ENCODE measurements around the gene PYCR2.
"Not testable (repeated sequence)": the region's sequence is repeated elsewhere in the genome, so short reads cannot be mapped to it uniquely, and the experiment has no call there.

Gene PYCR2

DNA sequence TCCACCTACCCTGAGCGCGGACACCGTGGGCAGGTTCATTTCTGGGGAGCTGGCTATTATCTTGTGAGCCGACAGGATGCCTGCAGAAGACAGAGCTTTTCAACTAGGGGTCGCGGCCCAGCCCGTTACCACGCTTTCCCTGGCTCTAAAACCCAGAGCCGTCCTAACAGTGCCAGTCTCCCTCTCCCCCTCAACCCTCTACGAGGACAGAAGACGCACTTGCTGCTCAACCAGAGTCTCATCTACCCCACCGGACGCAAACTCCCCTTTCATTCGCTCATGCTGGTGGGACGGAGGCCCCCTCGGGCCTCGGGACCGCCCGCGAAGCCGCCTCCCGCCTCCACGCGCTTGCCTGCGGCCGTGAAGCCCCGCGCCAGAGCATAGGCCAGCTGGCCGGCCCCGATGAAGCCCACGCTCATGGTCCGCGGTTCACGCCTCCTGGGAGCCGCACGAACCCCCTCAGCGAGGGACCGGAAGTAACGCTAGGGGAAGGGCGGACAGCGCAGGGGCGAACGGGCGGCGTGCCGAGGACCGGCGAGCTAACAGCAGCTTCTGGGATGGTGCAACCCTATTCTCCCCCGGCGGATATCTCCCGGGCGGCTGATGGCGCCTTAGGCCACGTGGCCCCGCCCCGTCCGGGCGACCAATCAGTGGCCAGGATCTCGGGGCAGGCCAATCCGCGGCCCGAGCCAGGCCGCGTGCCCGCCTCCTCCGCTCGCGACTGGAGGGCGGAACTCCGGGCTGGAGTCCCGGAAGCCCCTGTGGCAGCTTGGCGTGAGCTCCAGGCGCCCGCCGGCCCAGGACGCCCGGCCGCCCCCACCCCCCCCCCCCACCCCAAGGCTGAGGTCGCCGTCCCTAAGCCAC lies at the start of gene PYCR2:
Gene PYCR2 (minus strand): TSS at position 559 of the 864 bp plus-strand sequence. CDS start 140 bp downstream, at position 419.
- peak; percentile 98 to 99 for DNase-seq

DNA sequence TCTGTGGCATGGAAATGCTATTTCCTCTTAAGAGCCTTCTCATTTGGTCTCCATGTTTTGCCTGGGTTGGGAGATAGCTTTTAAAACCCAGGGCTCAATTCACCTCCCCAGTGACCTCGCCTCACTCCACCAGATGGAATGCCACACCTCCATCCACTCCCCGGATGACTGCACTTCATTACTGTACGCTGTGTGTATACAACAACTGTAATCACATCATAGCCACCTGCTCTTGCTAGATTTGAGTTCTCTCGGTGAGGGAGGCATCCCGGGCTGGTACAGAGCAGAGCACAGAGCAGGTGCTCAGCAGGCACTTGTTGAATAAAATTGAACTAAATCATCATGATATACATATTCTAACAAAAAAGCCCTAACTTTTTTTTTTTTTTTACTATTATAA lies 49.1 kb upstream of the PYCR2 start:
- DNase-seq = peak; percentile 73 to 89

DNA sequence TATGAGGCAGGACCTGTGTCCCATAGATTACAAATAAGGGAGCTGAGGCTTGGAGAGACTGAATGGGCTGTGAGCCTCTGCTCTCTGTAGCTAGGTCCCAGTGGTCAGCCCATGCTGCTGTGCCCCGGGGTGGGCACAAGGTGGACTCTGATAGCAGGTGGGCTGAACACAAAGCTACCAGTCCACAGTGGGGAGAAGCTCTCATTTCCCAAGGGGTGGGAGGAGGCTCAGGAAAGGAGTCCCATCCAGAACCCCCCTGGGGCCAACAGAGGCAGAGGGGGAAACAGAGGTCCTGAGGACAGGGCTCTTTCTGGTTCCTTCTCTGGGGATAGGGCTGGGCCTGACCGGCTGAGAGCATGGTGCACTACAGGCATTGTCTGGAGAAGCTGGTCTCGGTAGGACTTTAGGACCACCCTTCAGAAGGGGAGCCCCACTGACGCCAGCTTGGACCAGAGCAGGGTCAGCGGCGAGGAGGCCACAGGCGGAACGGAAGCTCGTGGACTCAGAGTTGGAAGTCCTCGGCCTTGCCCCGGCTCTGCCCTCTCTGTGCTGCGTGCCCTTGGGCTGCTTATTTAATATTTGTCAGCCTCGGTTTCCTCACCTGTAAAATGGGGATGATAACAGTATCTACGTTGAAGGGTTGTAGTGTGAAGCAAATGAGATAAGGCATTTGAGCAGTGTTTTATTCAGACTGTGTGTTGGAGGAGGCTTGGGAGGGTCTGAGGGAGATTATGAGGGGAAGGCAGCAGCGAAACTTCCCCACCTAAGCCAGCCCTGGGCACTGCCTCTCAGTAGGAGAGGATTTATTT lies 48.5 kb upstream of the PYCR2 start:
- no peak for DNase-seq

DNA sequence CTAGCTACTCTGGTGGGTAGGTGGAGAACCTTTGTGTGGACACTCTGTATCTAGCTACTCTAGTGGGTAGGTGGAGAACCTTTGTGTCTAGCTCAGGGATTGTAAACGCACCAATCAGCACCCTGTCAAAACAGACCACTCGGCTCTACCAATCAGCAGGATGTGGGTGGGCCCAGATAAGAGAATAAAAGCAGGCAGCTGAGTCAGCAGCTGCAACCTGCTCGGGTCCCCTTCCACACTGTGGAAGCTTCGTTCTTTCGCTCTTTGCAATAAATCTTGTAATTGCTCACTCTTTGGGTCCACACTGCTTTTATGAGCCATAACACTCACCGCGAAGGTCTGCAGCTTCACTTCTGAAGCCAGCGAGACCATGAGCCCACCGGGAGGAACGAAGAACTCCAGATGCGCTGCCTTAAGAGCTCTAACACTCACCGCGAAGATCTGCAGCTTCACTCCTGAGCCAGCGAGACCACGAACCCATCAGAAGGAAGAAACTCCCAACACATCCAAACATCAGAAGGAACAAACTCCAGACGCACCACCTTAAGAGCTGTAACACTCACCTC lies 46.6 kb upstream of the PYCR2 start:
- DNase-seq = not testable (repeated sequence)

DNA sequence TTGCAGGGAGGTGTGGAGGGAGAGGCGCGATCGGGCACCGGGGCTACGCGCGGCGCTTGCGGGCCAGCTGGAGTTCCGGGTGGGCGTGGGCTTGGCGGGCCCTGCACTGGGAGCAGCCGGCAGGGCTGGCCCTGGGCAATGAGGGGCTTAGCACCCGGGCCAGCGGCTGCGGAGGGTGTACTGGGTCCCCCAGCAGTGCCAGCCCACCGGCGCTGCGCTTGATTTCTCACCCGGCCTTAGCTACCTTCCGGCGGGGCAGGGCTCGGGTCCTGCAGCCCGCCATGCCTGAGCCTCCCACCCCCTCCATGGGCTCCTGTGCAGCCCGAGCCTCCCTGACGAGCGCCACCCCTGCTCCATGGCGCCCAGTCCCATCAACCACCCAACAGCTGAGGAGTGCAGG lies 45.7 kb upstream of the PYCR2 start:
- DNase-seq = not testable (repeated sequence)

DNA sequence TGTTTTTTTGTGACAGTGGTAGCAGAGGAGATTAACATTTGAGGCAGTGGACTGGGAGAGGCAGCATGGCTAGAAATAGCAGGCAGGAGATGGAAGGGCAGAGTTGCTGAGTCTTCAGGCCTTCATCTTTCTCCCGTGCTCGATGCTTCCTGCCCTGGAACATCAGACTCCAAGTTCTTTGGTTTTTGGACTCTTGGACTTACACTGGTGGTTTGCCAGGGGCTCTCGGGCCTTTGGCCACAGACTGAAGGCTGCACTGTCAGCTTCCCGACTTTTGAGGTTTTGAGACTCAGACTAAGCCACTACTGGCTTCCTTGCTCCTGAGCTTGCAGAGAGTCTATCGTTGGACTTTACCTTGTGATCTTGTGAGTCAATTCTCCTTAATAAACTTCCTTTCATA lies 41.2 kb upstream of the PYCR2 start:
- no peak for DNase-seq

DNA sequence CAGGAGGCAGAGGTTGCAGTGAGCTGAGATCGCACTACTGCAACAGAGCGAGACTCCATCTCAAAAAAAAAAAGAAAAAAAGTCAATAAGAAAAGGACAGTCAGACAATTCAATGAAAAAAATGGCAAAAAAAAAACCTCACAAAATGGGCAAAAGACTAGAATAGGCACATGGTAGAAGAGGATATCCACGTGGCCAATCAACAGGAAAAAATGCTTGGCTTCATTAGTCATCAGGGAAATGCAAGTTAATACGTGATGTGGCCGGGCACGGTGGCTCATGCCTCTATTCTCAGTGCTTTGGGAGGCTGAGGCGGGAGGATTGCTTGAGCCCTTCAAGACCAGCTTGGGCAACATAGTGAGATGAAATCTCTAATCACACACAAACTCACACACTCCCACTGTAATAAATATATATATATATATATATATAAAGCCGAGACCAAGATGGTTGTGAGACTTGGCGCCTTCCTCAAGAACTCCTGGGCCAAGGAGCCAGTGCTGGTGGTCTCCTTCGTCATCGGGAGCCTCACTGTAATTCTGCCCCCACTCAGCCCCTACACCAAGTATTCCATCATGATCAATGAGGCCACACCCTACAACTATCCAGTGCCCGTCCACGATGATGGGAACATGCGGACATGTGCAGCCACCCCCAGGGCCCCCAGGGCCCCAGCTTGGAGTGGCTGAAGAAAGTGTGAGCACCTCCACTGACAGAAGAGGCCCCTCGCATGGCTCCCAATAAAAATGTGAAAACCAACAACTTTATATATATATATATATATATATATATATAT lies 39.9 kb upstream of the PYCR2 start:
- DNase-seq = no peak

DNA sequence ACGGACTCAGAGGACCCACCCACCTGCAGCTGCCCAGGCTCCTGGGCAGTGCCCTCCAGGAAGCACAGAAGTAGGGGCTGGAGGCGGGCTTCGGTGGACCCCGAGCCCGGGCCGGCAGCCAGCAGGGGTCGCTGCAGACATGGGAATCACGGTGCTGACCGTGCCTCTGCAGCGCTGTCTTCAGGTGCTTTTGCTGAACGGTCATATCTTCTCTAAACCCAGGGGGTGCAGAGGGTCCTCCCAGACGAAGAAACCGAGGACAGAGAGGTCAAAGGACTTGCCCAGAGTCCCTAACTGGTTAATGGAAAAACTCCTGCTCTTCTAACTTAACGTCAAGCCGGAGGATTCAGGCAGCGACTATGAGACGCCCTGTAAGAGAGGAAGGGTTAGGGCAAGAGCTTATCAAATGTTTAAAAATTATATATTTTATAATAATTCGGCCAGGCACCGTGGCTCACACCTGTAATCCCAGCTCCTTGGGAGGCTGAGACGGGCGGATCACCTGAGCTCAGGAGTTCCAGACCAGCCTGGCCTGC lies 38.5 kb upstream of the PYCR2 start:
- no peak for DNase-seq

DNA sequence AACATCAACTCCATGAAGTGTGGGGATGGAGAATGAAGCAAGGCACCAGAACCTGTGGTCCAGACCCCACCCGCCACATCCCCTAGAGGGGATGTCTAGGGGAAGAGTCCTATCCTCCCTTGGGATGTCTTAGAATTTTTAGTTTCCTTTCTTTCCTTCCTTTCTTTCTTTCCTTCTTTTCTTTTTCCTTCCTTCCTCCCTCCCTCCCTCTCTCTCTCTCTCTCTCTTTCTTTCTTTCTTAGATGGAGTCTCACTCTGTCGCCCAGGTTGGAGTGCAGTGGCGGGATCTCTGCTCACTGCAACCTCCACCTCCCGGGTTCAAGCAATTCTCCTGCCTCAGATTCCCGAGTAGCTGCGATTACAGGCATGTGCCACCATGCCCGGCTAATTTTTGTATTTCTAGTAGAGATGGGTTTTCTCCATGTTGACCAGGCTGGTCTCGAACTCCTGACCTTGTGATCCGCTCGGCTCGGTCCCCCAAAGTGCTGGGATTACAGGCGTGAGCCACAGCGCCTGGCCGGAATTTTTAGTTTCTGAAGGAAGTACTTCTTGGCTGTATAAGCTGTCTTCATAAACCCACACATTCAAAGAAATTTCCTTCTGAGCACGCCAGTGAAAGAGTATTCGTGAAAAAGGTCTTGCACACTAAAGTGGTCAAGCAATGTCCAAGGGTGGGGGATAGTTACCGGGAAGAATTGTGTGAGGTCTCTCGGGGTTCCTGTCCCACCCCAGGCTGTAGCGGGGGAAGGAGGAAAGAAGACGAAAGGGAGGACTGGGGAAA lies 37.8 kb upstream of the PYCR2 start:
- DNase-seq = no peak

DNA sequence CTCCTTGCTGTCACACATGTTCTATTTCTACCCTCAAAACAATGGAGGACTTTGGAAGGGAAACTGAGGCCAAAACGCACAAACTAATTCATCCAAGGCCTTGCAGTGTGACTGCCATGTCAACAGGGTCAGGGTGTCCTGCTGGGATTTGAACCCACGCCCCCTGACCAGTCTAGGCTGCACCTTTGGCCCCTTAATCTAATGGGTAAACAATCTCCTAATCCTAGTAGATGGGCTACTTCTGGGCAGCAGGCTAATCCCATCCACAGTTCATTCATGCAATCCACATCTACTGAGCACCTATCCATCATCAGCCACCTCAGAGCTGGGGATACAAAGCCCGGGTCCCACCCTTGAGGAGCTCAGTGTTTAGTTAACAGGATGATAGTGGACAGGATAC lies 34.0 kb upstream of the PYCR2 start:
- DNase-seq = no peak

DNA sequence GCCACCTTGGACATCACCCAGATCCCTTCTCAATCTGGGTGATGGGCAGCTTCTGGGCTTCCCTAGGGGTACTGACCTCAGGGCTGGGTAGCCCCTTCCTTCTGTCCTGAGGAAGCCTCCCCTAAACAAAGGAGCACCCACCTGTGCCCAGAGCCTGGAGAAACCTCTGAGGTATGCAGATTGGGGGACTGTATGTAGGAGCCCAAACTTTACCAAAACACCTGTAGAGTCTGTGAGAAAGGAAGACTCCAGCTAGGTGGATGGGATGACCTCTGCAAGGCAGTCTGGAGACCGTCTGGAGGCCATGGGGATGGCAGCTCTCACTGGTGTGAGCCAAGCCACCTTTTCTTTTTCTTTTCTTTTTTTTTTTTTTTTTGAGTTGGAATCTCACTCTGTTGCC lies 30.7 kb upstream of the PYCR2 start:
- no peak for DNase-seq

DNA sequence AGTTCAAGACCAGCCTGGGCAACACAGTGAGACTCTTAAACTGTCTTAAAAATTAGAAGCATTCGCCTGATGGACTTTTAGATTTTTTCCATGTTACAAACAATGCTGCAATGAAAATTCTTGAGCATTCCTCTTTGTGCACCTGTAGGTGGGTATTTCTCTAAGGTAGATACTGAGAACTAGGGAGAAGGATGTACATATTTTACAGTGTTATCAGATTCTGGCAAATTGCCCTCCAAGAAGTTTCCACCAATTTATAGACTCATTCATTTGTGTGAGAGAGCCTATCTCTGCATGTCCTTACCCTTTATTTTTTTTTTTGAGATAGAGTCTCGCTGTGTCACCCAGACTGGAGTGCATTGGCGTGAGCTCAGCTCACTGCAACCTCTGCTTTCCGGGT lies 29.3 kb upstream of the PYCR2 start:
- no peak for DNase-seq

DNA sequence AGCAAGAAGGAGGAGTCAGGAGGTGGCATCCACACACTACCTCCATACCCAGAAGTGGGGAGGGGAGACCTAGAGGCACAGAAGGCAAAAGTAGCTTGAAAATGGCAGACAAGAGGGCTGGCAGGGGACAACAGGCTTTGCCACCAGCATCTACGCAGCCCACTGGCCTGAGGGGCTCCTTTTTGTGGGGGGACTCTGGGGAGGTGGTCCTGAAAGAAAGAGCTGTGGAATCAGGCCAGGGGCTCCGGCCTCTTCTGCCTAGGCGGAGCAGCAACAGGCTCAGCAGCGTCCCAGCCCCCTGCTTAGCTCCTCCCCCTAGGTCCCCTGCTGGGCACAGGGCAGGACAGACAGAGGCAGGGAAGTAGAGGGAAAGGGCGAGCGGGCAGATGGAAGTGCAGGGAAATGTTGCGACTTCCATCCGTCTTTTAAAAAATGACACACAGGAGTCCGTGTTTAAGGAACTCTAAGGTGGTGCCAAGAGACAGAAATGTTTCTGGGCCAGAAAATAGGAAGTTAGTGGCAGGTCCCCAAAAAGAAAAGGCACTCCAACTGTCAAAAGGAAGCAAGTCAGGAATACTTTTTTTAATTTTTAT lies 27.0 kb upstream of the PYCR2 start:
- no peak for DNase-seq

DNA sequence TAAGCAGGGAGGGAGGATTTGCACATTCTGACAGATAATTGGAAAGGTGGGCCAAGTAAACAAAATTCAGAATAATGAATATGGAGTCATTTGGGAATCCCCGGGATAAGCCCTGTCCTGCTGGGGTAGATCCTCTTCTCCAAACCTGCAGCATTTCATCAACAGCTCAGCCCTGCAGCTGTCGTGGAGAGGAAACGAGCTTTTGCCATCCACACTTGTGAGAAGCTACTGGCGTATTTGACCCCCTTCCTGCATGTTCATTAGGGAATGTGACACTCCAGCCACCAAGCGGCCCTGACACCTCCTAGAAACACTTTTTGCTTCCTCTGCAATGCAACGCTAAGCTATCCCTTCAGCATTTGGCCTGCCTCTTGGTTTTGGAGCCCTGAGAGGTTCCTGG lies 25.0 kb upstream of the PYCR2 start:
- no peak for DNase-seq

DNA sequence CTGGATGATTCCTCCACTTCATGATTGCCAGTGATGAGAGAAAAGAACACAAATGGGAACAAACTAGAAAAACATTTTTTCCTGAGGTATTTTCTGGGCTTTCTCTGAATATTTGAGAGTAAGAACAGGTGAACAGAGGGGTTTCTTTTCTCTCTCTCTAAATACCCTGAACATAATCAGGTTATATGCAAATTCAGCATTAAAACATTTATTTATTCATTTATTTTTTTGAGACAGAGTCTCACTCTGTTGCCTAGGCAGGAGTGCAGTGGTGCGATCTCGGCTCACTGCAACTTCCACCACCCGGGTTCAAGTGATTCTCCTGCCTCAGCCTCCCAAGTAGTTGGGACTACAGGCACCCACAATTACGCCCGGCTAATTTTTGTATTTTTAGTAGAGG lies 22.8 kb upstream of the PYCR2 start:
- no peak for DNase-seq

DNA sequence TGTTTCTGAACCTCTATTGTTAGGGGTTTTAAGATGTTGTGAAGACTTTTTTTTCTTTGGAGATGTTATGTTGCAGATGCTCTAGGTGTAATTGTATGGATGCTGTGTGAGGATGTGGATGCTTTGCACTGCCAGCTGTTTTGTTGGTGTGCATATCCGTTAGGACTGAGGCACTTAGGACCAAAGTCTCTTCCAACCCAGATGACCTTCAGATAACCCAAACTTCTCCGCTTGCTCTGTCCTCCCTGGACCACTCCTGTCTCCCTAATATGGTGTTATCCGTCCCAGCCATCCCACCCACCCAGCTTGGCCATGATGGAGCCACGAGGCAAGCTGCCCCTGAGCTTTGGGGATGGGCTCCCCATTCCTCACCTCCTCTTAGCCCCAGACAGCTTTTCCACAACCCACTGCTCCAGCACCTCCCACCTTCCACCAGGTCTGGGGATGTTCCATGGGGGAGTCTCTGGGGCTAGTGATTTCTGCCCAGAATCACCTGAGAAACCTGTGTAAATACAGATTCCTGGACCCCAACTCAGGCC lies 22.1 kb upstream of the PYCR2 start:
- no peak for DNase-seq

DNA sequence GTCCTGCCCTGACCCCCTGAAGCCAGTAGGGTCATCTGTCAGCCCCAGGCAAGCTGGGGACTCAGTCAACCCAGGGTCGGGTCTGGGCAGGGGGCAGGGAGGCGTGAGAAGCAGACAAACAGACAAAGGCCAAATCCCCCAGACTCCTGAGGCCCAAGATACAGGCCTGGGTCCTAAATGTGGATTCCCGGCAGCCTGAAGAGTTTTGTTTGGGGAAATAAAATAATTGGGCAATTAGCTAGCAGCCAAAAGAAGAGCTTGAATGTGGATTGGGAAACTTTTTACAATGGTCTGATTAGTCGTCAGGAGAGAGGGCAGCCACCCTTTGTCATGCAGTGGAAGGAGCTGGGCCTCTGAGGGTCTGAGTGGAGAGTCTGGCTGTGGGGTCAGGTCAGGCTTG lies 21.5 kb upstream of the PYCR2 start:
- DNase-seq = no peak

DNA sequence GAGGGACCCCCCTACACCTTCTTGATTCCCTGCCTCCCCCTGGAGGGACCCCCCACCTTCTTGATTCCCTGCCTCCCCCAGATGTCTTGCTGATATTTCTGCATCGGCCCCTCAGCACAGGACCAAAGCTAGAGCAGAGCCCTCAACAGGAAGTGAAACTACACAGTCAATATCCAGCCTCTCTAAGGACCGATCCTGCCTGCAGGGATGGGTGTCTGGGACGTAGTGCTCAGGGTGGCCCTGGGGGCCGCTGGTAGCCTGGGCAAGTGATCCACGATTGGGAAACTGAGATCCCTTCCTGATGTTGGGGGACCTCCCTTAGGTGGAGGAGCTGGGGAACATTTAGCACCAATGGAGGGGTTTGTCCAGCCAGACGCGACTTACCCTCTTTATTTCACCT lies 20.9 kb upstream of the PYCR2 start:
- no peak for DNase-seq

DNA sequence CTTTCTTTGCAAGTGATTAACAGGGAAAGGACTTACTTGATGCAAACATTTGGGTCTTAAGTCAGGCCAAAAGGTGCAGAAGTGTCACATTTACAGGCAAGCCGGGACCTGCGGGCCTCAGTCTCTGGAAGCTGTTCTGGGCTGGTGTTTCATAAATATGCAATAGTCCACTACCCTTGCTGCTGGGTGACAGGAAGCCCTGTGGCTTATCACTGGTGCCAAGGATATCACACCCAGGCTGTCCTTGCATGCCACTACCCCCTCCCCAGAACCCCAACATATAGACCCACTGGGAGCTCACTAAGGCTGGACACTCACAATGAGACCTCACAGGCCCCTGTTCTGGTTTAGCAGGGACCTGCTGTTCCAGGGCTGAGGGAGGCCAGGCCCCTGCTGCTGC lies 20.3 kb upstream of the PYCR2 start:
- no peak for DNase-seq

DNA sequence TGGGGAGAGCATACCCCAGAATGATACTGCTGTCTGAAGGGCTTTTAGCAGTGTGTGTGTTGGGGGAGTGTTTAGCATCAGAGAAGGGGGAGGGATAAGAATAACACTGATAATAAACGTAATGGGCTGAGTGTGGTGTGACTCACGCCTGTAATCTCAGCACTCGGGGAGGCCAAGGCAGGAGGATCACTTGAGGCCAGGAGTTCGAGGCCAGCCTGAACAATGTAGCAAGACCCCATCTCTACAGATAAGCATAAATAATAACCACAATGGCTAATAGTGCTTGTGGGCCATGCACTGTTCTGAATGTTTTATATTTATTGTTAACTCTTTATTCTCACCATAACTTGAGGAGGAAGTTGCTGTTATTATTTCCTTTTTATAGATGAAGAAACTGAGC lies 19.5 kb upstream of the PYCR2 start:
- no peak for DNase-seq

DNA sequence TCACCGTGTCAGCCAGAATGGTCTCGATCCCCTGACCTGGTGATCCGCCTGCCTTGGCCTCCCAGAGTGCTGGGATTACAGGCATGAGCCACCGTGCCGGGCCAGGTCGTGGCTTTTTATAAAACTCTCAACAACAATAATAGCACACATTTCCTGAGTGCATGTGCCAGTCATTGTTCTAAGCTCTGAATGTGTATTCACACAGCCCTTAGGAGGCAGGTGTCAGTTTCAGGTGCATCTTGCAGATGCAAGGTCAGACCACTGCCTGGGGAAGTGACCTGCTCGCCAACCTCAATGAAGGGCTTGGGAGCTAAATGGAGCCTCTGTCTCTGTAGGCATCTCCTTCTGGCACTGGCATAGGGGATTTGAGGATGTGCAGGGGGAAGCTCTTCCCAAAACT lies 18.5 kb upstream of the PYCR2 start:
- DNase-seq = no peak

DNA sequence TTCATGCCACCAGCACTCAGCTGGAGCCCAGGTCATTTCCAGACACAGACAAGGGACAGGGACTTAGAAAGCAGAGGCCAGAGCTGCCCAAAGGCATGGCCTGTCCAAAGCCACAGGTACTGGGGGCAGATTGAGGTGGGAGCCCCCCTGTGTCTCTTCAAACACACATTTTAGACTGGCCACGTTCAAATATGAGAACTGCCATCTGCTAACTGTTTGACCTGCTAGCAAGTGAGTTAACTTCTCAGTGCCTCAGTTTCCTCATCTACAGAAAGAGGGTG lies 17.8 kb upstream of the PYCR2 start:
- DNase-seq = no peak
